Activated CD4-positive, alpha-beta T cell treated with anti-CD3 and anti-CD28 coated beads, Interleukin-2, amount 10 ng/mL, durations not matched to agents 7 days and 5 days (primary cell): ENCODE data around the gene GLRA1. TPM values are rescaled to one million over a fixed set of nuclear protein-coding genes. Genes with fewer than 3 reads are reported as not detected.

Experiments used
- CTCF ChIA-PET: fragments of 350-600 bp; sonication (Branson Sonifier 250); formaldehyde crosslinking; loops from one replicate; lab custom pipeline; 2021; ENCODE audit warnings: antibody characterized with exemption; lab: Charles Lee
- POLR2A ChIA-PET: fragments of 350-600 bp; sonication (Branson Sonifier 250); formaldehyde crosslinking; loops from one replicate; lab custom pipeline; 2021; ENCODE audit warnings: antibody characterized with exemption; lab: Charles Lee
- DNase-seq: peaks from one replicate; pipeline ENCODE4 v3.0.0-alpha.2; 2020
- H3K27ac Mint-ChIP-seq: one replicate; pipeline ENCODE4 v1.8.0; 2021; ENCODE audit warnings: mild to moderate bottlenecking, moderate library complexity, mixed read lengths
- H3K27me3 Mint-ChIP-seq: one replicate; pipeline ENCODE4 v1.8.0; 2021; ENCODE audit warnings: mixed read lengths
- H3K36me3 Mint-ChIP-seq: one replicate; pipeline ENCODE4 v1.8.0; 2021; ENCODE audit warnings: low read depth, mixed read lengths
- H3K4me1 Mint-ChIP-seq: one replicate; pipeline ENCODE4 v1.8.0; 2021; ENCODE audit warnings: mixed read lengths
- H3K4me3 Mint-ChIP-seq: one replicate; pipeline ENCODE4 v1.8.0; 2021; ENCODE audit warnings: mild to moderate bottlenecking, moderate library complexity, mixed read lengths
- H3K9me3 Mint-ChIP-seq: one replicate; pipeline ENCODE4 v1.8.0; 2021; ENCODE audit warnings: mixed read lengths
- total RNA-seq, 2 experiments: library from RNA; stranded (reverse); gene quantifications; one replicate each; pipeline ENCODE4 v1.2.3, GENCODE V29; 2021

Gene GLRA1
- total RNA-seq, 2 experiments from 2014 or later, result not detected

DNA sequence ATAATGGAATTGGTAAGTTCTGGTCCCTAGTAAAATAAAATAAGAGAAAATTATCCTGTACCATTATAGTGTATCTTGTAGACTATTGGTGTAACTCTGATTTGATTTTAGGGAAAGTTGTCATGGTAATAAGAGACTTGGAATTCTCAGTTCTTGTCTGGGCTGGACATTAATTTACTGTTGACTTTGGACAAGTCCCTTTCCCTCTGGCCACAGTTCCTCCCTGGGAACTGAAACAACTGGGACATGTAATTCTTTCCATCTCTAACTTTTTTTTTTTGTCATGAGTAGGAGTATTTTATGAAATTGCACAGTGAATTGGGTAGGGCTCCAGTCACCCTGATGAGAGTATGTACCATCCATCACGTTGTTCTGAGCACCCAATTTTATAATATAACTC lies 15.0 kb downstream of the GLRA1 start:
- POLR2A ChIA-PET, result no interaction called here
- no peaks in the 10 kb centered on the region for H3K36me3 Mint-ChIP-seq
- no peak for DNase-seq
- CTCF ChIA-PET, result no interaction called here
- H3K9me3 Mint-ChIP-seq, result no peaks in the 10 kb centered on the region
- H3K4me1 Mint-ChIP-seq, result no peaks in the 10 kb centered on the region
- no peak overlapping the region for H3K27ac Mint-ChIP-seq
- H3K4me3 Mint-ChIP-seq, result no peak overlapping the region
- no peaks in the 10 kb centered on the region for H3K27me3 Mint-ChIP-seq

GRCh38 chr5:151906246-151906645 lies 18.4 kb downstream of the GLRA1 start:
- H3K27me3 Mint-ChIP-seq, result peaks cover 4% of the 10 kb centered on the region
- CTCF ChIA-PET, result interaction anchor here (1.0 kb wide), 1 partner anchor 10 kb away, joined by 3 read pairs; no protein-coding TSS in a partner anchor
- no peaks in the 10 kb centered on the region for H3K36me3 Mint-ChIP-seq
- POLR2A ChIA-PET, result no interaction called here
- H3K9me3 Mint-ChIP-seq, result no peaks in the 10 kb centered on the region
- H3K4me3 Mint-ChIP-seq, result no peak overlapping the region
- no peak overlapping the region for H3K27ac Mint-ChIP-seq
- DNase-seq, result no peak
- H3K4me1 Mint-ChIP-seq, result no peaks in the 10 kb centered on the region

GRCh38 chr5:151905557-151905961 lies 19.1 kb downstream of the GLRA1 start:
- H3K27ac Mint-ChIP-seq, result no peak overlapping the region

GRCh38 chr5:151904909-151905308 lies 19.7 kb downstream of the GLRA1 start:
- Mint-ChIP-seq H3K36me3 (no peaks in the 10 kb centered on the region), H3K9me3 (no peaks in the 10 kb centered on the region), H3K4me3 (no peak overlapping the region), H3K27ac (no peak overlapping the region), H3K4me1 (no peaks in the 10 kb centered on the region), H3K27me3 (peaks cover 4% of the 10 kb centered on the region)
- ChIA-PET POLR2A (no interaction called here), CTCF (no interaction called here)
- no peak for DNase-seq

More at GRCh38 chr5:151905557-151905961, 19.1 kb downstream of the GLRA1 start:
- peaks cover 4% of the 10 kb centered on the region for H3K27me3 Mint-ChIP-seq
- DNase-seq, result no peak
- no peaks in the 10 kb centered on the region for H3K36me3 Mint-ChIP-seq
- POLR2A ChIA-PET, result no interaction called here
- CTCF ChIA-PET, result interaction anchor here (1.0 kb wide), 1 partner anchor 10 kb away, joined by 3 read pairs; no protein-coding TSS in a partner anchor
- H3K4me1 Mint-ChIP-seq, result no peaks in the 10 kb centered on the region
- H3K9me3 Mint-ChIP-seq, result no peaks in the 10 kb centered on the region
- H3K4me3 Mint-ChIP-seq, result no peak overlapping the region

DNA sequence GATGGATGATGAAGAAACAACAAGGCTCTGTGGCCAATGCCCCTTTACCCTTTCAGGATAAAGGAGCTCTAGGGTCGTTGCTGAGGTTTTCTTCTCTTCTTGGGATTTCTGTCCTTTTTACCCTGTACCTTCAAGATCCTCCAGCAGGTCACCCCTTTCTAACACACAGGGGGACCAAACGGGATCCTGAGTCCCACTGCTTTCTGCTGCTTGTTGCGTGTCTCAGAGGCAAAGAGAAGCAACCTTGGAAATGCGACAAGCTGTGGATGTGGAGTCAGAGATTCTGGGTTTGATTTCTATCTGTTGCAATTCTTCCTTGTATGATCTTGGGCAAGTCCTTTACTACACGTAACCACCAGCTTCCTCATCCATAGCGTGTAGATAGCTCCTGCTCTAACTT lies 20.5 kb downstream of the GLRA1 start:
- ChIA-PET CTCF (interaction anchor here (1.2 kb wide), 1 partner anchor 9 kb away, joined by 8 read pairs; no protein-coding TSS in a partner anchor), POLR2A (no interaction called here)
- DNase-seq, result no peak
- H3K9me3 Mint-ChIP-seq, result no peaks in the 10 kb centered on the region
- H3K27me3 Mint-ChIP-seq, result peaks cover 4% of the 10 kb centered on the region
- no peaks in the 10 kb centered on the region for H3K4me1 Mint-ChIP-seq
- no peak overlapping the region for H3K4me3 Mint-ChIP-seq
- no peaks in the 10 kb centered on the region for H3K36me3 Mint-ChIP-seq
- no peak overlapping the region for H3K27ac Mint-ChIP-seq

GRCh38 chr5:151903243-151903653 lies 21.4 kb downstream of the GLRA1 start:
- H3K36me3 Mint-ChIP-seq, result no peaks in the 10 kb centered on the region
- no peak overlapping the region for H3K4me3 Mint-ChIP-seq
- CTCF ChIA-PET, result interaction anchor here (0.6 to 1.2 kb wide), 2 partner anchors 10 to 22 kb away, joined by 5 to 8 read pairs; partner anchors contain the start of gene GLRA1
- peaks cover 4% of the 10 kb centered on the region for H3K27me3 Mint-ChIP-seq
- H3K27ac Mint-ChIP-seq, result no peak overlapping the region
- no peak for DNase-seq
- POLR2A ChIA-PET, result no interaction called here
- H3K9me3 Mint-ChIP-seq, result no peaks in the 10 kb centered on the region
- no peaks in the 10 kb centered on the region for H3K4me1 Mint-ChIP-seq

DNA sequence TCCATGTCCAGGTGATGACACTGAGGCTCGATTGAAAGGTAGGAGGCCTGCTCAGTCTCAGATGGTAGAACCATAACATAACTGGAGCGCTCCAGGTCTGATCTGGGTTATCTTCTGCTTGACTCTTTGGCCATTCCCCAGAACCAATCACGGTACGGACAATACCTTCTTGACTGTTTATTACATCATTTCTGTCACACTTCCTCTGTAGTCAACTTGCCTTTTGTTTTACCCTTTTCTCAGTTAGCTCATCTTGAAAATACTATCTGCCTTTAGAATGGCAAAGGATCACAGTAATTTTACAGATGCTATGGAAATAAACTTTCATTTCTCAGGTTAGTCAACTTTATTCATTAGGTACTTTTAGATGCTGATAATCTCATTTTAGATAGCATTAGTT lies 22.4 kb downstream of the GLRA1 start:
- ChIA-PET POLR2A (no interaction called here), CTCF (no interaction called here)
- H3K27me3 Mint-ChIP-seq, result peaks cover 6% of the 10 kb centered on the region
- DNase-seq, result no peak
- H3K9me3 Mint-ChIP-seq, result no peaks in the 10 kb centered on the region
- no peaks in the 10 kb centered on the region for H3K36me3 Mint-ChIP-seq
- no peak overlapping the region for H3K4me3 Mint-ChIP-seq
- H3K27ac Mint-ChIP-seq, result no peak overlapping the region
- H3K4me1 Mint-ChIP-seq, result no peaks in the 10 kb centered on the region

GRCh38 chr5:151901611-151902010 lies 23.0 kb downstream of the GLRA1 start:
- Mint-ChIP-seq H3K36me3 (no peaks in the 10 kb centered on the region), H3K4me1 (no peaks in the 10 kb centered on the region), H3K27me3 (peaks cover 6% of the 10 kb centered on the region), H3K27ac (no peak overlapping the region), H3K4me3 (no peak overlapping the region), H3K9me3 (no peaks in the 10 kb centered on the region)
- DNase-seq, result no peak
- ChIA-PET POLR2A (no interaction called here), CTCF (no interaction called here)

DNA sequence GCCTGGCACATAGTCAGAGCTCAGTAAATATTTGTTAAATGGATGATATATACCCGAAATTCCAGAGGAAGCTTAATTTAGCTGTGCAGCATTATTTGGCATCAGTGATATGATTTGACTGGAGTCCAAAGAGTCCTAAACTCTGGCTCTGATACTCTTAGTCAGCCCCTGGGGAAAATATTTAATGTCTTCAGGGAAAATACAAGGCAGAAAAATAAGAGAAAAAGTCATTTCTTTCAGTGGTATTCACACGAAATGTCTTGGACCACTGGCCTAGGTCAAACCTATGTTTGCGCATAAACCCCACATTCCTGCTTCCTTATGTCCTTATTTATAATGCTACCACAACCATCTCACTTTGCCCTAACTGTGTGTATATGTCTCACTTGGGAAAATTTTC lies 23.8 kb downstream of the GLRA1 start:
- POLR2A ChIA-PET, result no interaction called here
- no peaks in the 10 kb centered on the region for H3K36me3 Mint-ChIP-seq
- H3K4me3 Mint-ChIP-seq, result no peak overlapping the region
- DNase-seq, result no peak
- peaks cover 6% of the 10 kb centered on the region for H3K27me3 Mint-ChIP-seq
- no peak overlapping the region for H3K27ac Mint-ChIP-seq
- no peaks in the 10 kb centered on the region for H3K4me1 Mint-ChIP-seq
- H3K9me3 Mint-ChIP-seq, result no peaks in the 10 kb centered on the region
- CTCF ChIA-PET, result no interaction called here

DNA sequence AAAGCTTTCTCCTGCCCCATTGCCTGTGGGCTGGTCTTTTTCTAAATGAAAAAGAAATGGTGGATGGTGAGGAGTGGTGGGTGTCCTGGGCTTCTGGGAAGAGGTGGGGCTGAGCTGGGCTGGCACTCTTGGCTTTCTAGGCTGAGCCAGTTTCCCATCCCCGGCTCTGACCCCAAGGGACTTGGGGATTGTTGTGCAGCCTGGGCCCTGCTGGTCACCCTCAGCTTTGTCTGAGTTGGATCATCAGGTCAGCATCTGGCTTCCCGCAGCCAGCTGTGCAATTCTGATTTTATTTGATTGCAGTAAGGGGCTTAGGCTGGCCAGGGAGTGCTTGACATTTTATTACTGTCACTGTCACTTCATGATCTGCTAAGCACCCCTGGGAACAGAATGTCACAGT lies 25.3 kb downstream of the GLRA1 start:
- H3K4me1 Mint-ChIP-seq, result no peaks in the 10 kb centered on the region
- no peak for DNase-seq
- no peaks in the 10 kb centered on the region for H3K36me3 Mint-ChIP-seq
- no peak overlapping the region for H3K27ac Mint-ChIP-seq
- ChIA-PET CTCF (no interaction called here), POLR2A (no interaction called here)
- peaks cover 6% of the 10 kb centered on the region for H3K27me3 Mint-ChIP-seq
- H3K9me3 Mint-ChIP-seq, result no peaks in the 10 kb centered on the region
- H3K4me3 Mint-ChIP-seq, result no peak overlapping the region

GRCh38 chr5:151897896-151898295 lies 26.8 kb downstream of the GLRA1 start:
- H3K4me1 Mint-ChIP-seq, result no peaks in the 10 kb centered on the region
- no peaks in the 10 kb centered on the region for H3K9me3 Mint-ChIP-seq
- H3K36me3 Mint-ChIP-seq, result no peaks in the 10 kb centered on the region
- DNase-seq, result no peak
- POLR2A ChIA-PET, result no interaction called here
- H3K4me3 Mint-ChIP-seq, result no peak overlapping the region
- no peak overlapping the region for H3K27ac Mint-ChIP-seq
- H3K27me3 Mint-ChIP-seq, result peaks cover 3% of the 10 kb centered on the region
- CTCF ChIA-PET, result no interaction called here

DNA sequence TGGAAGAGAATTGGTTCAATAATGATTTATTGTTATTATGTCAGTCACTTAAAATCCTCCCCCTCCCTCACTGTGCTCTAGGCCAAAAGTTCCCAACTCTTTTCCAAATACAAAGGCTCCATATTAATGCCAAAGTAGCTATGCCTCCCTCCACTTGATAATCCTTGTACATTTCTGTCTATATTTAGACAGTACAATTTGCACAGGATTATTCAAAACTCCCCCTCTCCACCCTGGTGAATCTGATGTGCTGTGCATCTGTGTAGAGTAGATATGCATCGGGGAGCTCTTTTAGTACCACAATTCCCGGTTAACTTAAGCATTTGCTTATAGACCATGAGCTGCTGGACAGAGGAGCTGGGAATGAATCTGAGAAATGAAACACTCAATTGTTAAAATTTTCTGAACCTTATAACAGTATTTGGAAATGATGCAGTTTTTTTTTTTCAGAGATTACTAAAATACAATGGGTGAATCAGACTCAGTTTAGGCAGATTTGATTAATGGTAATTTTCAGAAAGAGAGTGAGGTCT lies 27.6 kb downstream of the GLRA1 start:
- no peak overlapping the region for H3K27ac Mint-ChIP-seq
- DNase-seq, result no peak
- H3K36me3 Mint-ChIP-seq, result no peaks in the 10 kb centered on the region
- H3K9me3 Mint-ChIP-seq, result no peaks in the 10 kb centered on the region
- H3K27me3 Mint-ChIP-seq, result peaks cover 3% of the 10 kb centered on the region
- no peaks in the 10 kb centered on the region for H3K4me1 Mint-ChIP-seq
- POLR2A ChIA-PET, result interaction anchor here (0.6 kb wide), 1 partner anchor 1110 kb away, joined by 3 read pairs; no protein-coding TSS in a partner anchor
- CTCF ChIA-PET, result interaction anchor here (0.7 kb wide), 1 partner anchor 9 kb away, joined by 3 read pairs; no protein-coding TSS in a partner anchor
- no peak overlapping the region for H3K4me3 Mint-ChIP-seq

GRCh38 chr5:151896031-151896691 lies 28.5 kb downstream of the GLRA1 start:
- Mint-ChIP-seq H3K9me3 (no peaks in the 10 kb centered on the region), H3K27ac (no peak overlapping the region), H3K4me1 (no peaks in the 10 kb centered on the region), H3K36me3 (no peaks in the 10 kb centered on the region), H3K4me3 (no peak overlapping the region), H3K27me3 (peaks cover 3% of the 10 kb centered on the region)
- DNase-seq, result no peak
- ChIA-PET CTCF (no interaction called here), POLR2A (no interaction called here)
